Neural progenitor cell (in vitro differentiated cells): ENCODE measurements around the gene INTS15.

Experiments used
- EZH2phosphoT487 ChIP-seq: fragments of 200-600 bp; sonication (generic); IDR thresholded peaks from 2 replicates; pipeline ENCODE4 v1.6.1; 2017; ENCODE audit warnings: antibody characterized with exemption
- TF ChIP-seq, protein P1 (sequence below): fragments of 200-600 bp; sonication (generic); IDR thresholded peaks from 2 replicates; pipeline ENCODE4 v1.5.1; 2017; ENCODE audit warnings: antibody characterized with exemption, mild to moderate bottlenecking

GRCh38 chr7:6542368-6542767 lies 47.5 kb upstream of the INTS15 start:
- TF ChIP-seq, protein P1, sequence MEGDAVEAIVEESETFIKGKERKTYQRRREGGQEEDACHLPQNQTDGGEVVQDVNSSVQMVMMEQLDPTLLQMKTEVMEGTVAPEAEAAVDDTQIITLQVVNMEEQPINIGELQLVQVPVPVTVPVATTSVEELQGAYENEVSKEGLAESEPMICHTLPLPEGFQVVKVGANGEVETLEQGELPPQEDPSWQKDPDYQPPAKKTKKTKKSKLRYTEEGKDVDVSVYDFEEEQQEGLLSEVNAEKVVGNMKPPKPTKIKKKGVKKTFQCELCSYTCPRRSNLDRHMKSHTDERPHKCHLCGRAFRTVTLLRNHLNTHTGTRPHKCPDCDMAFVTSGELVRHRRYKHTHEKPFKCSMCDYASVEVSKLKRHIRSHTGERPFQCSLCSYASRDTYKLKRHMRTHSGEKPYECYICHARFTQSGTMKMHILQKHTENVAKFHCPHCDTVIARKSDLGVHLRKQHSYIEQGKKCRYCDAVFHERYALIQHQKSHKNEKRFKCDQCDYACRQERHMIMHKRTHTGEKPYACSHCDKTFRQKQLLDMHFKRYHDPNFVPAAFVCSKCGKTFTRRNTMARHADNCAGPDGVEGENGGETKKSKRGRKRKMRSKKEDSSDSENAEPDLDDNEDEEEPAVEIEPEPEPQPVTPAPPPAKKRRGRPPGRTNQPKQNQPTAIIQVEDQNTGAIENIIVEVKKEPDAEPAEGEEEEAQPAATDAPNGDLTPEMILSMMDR, result no peak
- no peak for TF ChIP-seq EZH2phosphoT487
